ENCODE data around the gene PCDHB7.

- TF ChIP-seq EP300 (IDR thresholded peaks at IDR 0.05) (no peak), POLR2A (IDR thresholded peaks at IDR 0.05) (no peak)
Observed at GRCh38 chr5:141175933-141176332, 3.5 kb downstream of the PCDHB7 start.

Data from gastroesophageal sphincter (tissue), 2 donors.